Heart left ventricle (tissue), 16 donors: ENCODE measurements around the gene WWOX. TPM values are rescaled to one million over a fixed set of nuclear protein-coding genes. Genes with fewer than 3 reads are reported as not detected.

Experiments used
- ATAC-seq, 4 donors: fragments of 200-7000 bp; cut with Tn5 transposase; one replicate each; pipeline ENCODE4 v1.9.1; 2020 to 2022; ENCODE audit warnings: moderate library complexity in 4 of 4, mild to moderate bottlenecking in 3 of 4, moderate number of reproducible peaks in 1 of 4
- DNase-seq, 5 donors: peaks; one replicate each; pipeline ENCODE4 v3.0.0-alpha.2; 2020
- H3K27ac ChIP-seq, 12 donors: fragments of 200-600 bp; sonication (generic) in 4 of 12; one replicate each; pipeline versions ENCODE4 v1.5.0 to v1.8.0; 2016 to 2022; ENCODE audit warnings: mild to moderate bottlenecking in 2 of 12
- H3K27me3 ChIP-seq, 9 donors: fragments of 200-600 bp; sonication (generic) in 2 of 9; one replicate each; pipeline versions ENCODE4 v1.5.1 to v1.8.0; 2016 to 2022; ENCODE audit warnings: mild to moderate bottlenecking in 3 of 9
- H3K36me3 ChIP-seq, 9 donors: fragments of 200-600 bp; sonication (generic) in 2 of 9; one replicate each; pipeline versions ENCODE4 v1.5.0 to v1.8.0; 2018 to 2022; ENCODE audit warnings: mild to moderate bottlenecking in 2 of 9
- H3K4me1 ChIP-seq, 12 donors: fragments of 200-600 bp; sonication (generic) in 4 of 12; one replicate each; pipeline versions ENCODE4 v1.5.0 to v1.8.0; 2016 to 2022; ENCODE audit warnings: mild to moderate bottlenecking in 3 of 12
- H3K4me3 ChIP-seq, 12 donors: fragments of 200-600 bp; sonication (generic) in 4 of 12; one replicate each; pipeline versions ENCODE4 v1.5.0 to v1.8.0; 2017 to 2022; ENCODE audit warnings: mild to moderate bottlenecking in 9 of 12, moderate library complexity in 4 of 12
- H3K9me3 ChIP-seq, 12 donors: fragments of 200-600 bp; sonication (generic) in 4 of 12; one replicate each; pipeline versions ENCODE4 v1.5.0 to v1.8.0; 2016 to 2022; ENCODE audit warnings: mild to moderate bottlenecking in 1 of 12
- CTCF ChIP-seq, 12 donors: fragments of 200-600 bp; sonication (generic) in 4 of 12; IDR thresholded peaks; one replicate each; pipeline versions ENCODE4 v1.5.0 to v1.8.0; 2018 to 2022; ENCODE audit warnings: antibody characterized with exemption in 12 of 12, mild to moderate bottlenecking in 5 of 12
- POLR2A ChIP-seq, 2 donors: fragments of 450-650 bp; IDR thresholded peaks; one replicate each; pipeline ENCODE4 v1.6.1; 2017; ENCODE audit warnings: antibody characterized with exemption in 2 of 2, mild to moderate bottlenecking in 2 of 2, moderate library complexity in 2 of 2
- WGBS, 4 donors: extraction: QIAGEN DNeasy Blood & Tissue Kit in 2 of 4; methylation state at CpG; one replicate each; pipeline versions ENCODE4 v1.1.5 to v1.1.7; 2013 to 2018; 5-methylcytosine and 5-hydroxymethylcytosine counted together
- intact Hi-C, 10 donors: fragments of 100-400 bp; cut with DNase I; formaldehyde crosslinking; loops; one replicate each; pipeline versions ENCODE4 v1.11.1 to v1.14.2; 2022
- polyA plus RNA-seq, 2 donors: library from polyadenylated mRNA; stranded (reverse); fragments of 200-250 nt; gene quantifications; one replicate each; pipeline ENCODE4 v1.2.3, GENCODE V29; 2013
- total RNA-seq, 9 donors: library from RNA; depleted of rRNA in 2 of 9; stranded (reverse); fragments of >200 nt in 2 of 9; fragmentation: NEBNext Ultra II Directional in 3 of 9; extraction: Animal tissue kit (Norgen Biotek cat#: 25700) in 3 of 9; gene quantifications; one replicate each; pipeline versions ENCODE4 v1.1.0 to v1.2.4, GENCODE V29; 2016 to 2023
- donor health status: ischemic (EF 13 %, LVEDD 7.1; RV severe dilation, severe dysfunction).
- donor health status: healthy with polysubstance abuse.
- donor health status: DM: no; HTN: yes; CAD: no.
- donor health status: DM: no; HTN: no; CAD: no.
- donor health status: ischemic (EF 25% LVEDD 6.9; RV normal size, moderate dysfunction).
- donor health status: ischemic (EF 25% LVEDD 5.7; RV mildly dilated, moderate dysfunction).
- donor health status: healthy.
- donor health status: DM: yes; HTN: yes; CAD: no.
- donor health status: ischemic (EF 35%, LVEDD 5.7; RV mildly dilated, moderate dysfunction).
- donor health status: nonischemic (EF 11% LVEDD 7.7; RV severe dilation, severe dysfunction).
- donor health status: DM: yes; HTN: yes; CAD: no.
- donor health status: PGD.
- donor health status: ischemic (EF 29% LVEDD 5.4; RV normal size, mild dysfunction).
- donor health status: nonischemic (EF 23%, LVEDD 6.1; RV moderate dilation, normal function).

The WWOX gene
- total and polyA plus RNA-seq, 11 donors: 4.3 to 18.3 (median 9.1) TPM

- WGBS, 4 donors: 94 to 97% (median 96%) methylated on average over 3 of the region's 3 CpGs
These were observed 782.7 kb downstream of the WWOX start for GRCh38 chr16:78882150-78882549.

GRCh38 chr16:78882751-78883150 lies 783.3 kb downstream of the WWOX start:
- Histone ChIP-seq H3K4me1 (no peaks in the 10 kb centered on the region), H3K36me3 (no peaks in the 10 kb centered on the region), H3K27me3 (no peaks in the 10 kb centered on the region), H3K27ac (no peak overlapping the region), H3K9me3 (no peaks in the 10 kb centered on the region), H3K4me3 (no peak overlapping the region)
- TF ChIP-seq POLR2A (IDR thresholded peaks at IDR 0.05) (no peak), CTCF (IDR thresholded peaks at IDR 0.05) (no peak)
- DNase-seq (no peak), ATAC-seq (no peak)
- 78 to 82% (median 81%) methylated on average over 9 of the region's 9 CpGs for WGBS, 4 donors
- intact Hi-C loops: no loop called here

More at GRCh38 chr16:78882150-78882549, 782.7 kb downstream of the WWOX start:
- intact Hi-C loops: no loop called here
- Histone ChIP-seq H3K27ac (no peak overlapping the region), H3K4me1 (no peaks in the 10 kb centered on the region), H3K36me3 (no peaks in the 10 kb centered on the region), H3K27me3 (no peaks in the 10 kb centered on the region), H3K9me3 (no peaks in the 10 kb centered on the region), H3K4me3 (no peak overlapping the region)
- ATAC-seq (no peak), DNase-seq (no peak)
- TF ChIP-seq POLR2A (IDR thresholded peaks at IDR 0.05) (no peak), CTCF (IDR thresholded peaks at IDR 0.05) (no peak)

- ATAC-seq: no peak
- no peak overlapping the region for H3K4me3 ChIP-seq
- H3K4me1 ChIP-seq: no peaks in the 10 kb centered on the region
- DNase-seq: no peak
- H3K9me3 ChIP-seq: no peaks in the 10 kb centered on the region
- H3K27me3 ChIP-seq: no peaks in the 10 kb centered on the region
- TF ChIP-seq CTCF (IDR thresholded peaks at IDR 0.05) (no peak), POLR2A (IDR thresholded peaks at IDR 0.05) (no peak)
- intact Hi-C loops: no loop called here
- no peak overlapping the region for H3K27ac ChIP-seq
- no peaks in the 10 kb centered on the region for H3K36me3 ChIP-seq
These were observed 784.8 kb downstream of the WWOX start for GRCh38 chr16:78884204-78884603.

GRCh38 chr16:78889346-78889745 lies 789.9 kb downstream of the WWOX start:
- Histone ChIP-seq H3K36me3 (no peaks in the 10 kb centered on the region), H3K4me3 (no peak overlapping the region), H3K27me3 (no peaks in the 10 kb centered on the region), H3K9me3 (no peaks in the 10 kb centered on the region), H3K27ac (no peak overlapping the region), H3K4me1 (peaks cover 0 to 9% (median 0%) of the 10 kb centered on the region in 12 donors)
- DNase-seq (no peak), ATAC-seq (no peak)
- intact Hi-C loops: no loop called here
- WGBS, 4 donors: 88 to 93% (median 90%) methylated on average over 10 of the region's 10 CpGs
- TF ChIP-seq POLR2A (IDR thresholded peaks at IDR 0.05): no peak
- no peak for TF ChIP-seq CTCF (IDR thresholded peaks at IDR 0.05)
